GM04504 (cell line): ENCODE measurements around the gene ELL2.
"Not testable (repeated sequence)": the region's sequence is repeated elsewhere in the genome, so short reads cannot be mapped to it uniquely, and the experiment has no call there.

Experiments
- DNase-seq: peaks from one replicate; pipeline ENCODE4 v3.0.0-alpha.2; 2012; ENCODE audit warnings: low read depth

Gene ELL2

DNA sequence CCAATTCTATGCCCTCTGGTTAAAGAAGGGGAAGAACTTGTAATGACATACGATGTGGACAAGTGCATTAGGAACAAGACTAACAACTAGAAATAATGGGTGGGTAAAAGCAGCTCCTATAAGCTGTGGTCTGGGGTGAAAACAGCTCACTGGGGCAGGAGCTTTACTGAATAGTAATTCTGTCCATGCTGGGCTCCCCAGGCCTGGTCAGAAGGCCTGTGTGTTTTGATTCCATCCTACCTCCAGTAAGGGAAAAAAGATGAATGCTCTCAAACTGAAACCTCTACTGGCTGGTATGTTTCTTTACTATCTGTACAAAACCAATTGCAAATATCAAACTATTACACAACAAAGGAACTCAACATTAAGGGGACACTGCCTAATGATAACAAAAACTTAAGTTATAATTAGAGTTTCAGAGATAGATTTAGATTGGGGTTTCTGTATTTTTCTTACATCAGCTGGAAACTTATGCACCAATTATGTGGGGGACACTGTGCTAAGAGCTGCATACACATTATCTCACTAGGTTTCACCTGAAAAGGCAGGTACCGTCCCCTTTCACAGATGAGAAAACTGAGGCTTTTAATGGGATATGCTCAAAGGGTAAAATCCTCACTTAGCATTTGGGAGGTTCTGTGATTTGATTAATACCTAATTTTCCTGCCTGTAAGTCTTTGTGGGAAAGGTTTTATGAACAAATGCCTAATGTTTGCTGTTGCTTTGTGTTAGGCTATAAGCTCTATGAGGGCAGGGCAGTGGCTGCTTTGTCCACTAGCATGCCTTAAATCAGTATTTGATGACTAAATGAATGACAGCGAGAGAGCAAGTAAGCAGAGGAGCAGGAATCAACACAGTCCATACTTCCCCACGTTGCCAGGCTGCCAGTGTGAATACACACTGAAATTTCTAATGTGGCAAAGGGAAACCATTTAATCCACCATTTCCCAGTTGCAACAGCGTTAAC, 53.6 kb downstream of the ELL2 start:
- no peak for DNase-seq

DNA sequence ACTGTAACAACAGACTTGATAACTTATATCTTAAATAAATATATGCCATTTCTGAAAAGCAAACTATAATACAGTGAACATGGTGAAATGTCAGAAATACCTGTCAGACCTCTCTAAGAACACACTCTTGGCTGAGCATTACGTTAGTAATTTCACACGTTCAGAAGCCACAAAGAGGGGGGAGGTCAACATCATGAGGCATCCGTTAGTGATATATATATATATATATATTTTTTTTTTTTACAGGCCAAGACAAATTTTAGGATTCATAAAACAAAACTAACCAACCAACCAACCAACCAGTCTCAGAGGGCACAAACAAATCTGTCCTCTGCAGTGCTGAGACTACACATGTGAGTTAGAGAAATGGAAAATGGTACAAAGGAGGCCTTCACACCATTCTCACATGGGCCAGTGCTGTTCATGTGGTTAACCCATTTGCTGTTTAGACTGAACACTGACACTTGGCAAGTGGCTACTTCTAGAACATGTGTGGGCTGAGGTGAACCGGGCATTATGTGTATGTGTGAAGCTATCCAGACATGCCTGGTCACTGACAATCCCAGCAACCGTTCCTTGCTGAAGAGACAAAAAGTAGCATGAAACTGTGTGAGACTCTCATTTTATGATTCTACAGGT, 54.5 kb downstream of the ELL2 start:
- no peak for DNase-seq

DNA sequence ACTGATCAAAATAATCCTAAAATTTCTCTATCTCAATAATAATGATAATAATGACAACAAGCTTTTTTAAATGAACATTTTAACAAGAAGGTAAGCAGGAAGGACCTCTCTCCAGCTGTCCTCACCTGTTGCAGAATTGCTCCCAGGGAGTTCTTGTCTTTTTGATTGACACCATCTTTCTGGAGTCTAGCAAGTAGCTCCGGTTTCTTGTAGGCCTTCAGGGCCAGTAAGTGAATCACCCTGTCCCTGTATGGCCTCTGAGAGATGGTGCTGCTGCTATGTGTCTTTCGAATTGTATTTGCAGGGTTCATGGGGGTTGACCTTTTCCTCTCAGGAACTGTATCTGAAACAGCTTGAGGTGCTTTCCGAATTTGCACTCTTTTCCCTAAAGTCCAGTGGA, 55.3 kb downstream of the ELL2 start:
- DNase-seq = not testable (repeated sequence)

DNA sequence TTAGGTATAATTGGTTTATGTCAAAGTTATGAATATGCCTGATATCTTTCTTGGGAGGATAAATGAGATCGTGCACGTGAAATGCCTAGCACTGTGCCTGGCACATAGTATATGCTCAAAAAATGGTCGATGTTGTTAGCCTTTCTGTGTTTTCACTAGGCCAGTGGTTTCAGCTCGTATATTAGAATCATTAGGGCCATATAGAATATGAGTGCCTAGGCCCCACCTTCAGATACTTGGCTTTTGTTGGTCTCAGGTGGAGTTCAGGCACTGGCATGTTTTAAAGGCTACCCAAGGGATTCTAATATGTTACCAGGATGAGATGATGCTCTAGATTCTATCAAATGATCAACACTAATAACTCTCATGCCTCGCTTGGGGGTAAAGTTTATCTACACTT, 56.8 kb downstream of the ELL2 start:
- no peak for DNase-seq

DNA sequence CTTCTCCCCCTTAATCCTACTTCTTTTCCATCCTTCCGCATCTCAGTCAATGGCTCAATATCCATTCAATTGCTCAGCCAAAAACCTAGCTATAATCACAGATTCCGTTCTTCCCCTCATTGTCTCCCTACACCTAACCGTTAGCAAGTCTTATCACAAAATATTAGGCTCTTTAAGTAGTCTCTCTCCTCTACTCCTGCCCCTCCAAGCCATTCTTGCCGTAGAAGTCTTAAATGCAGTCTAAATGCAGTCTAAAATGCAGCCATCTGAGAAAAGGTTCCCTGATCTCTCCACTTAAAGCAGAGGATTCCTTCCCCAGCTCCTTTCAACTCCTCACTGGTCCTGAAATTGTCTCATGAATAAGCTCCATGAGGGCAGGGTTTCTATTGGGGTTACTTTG, 57.8 kb downstream of the ELL2 start:
- DNase-seq = no peak

DNA sequence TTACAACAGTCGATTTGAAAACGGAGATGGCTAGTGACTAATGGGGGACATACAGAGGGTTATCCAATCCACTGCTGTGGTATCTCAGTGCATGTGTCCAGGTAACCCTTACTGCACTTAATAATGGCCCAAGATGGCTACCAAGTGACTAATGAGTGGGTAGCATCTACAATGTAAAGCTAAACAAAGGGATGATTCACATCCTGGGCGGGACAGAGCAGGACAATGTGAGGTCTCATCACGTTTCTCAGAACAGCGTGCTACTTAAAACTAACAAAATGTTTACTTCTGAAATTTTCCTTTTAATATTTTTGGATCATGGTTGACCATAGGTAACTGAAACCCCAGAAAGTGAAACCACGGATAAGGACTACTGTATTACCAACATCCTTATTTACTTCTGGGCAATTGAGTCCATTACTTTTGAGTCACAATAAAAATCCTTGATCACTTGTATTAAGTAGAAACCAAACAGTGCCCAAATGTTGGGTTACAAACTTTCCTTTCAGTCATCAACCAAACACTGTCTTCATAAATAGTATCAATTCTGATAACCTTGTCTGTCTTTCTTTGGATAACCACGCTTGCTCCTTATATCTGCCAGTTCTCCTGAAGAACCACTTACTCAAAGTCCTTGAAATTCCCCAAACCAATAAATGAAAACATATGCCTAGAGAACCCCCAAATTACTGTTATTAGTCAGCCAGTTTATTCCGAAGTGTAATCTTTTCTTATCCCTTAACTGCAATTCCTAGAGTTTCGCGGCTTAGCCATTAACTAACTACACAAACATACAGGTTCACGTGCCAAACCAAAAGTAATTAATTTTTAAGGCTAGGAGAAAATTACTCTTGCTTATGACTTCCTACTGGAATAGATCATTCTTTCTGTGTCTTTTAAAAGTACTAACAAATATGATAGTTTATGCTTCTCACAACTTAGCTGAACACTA, 59.7 kb downstream of the ELL2 start:
- no peak for DNase-seq

DNA sequence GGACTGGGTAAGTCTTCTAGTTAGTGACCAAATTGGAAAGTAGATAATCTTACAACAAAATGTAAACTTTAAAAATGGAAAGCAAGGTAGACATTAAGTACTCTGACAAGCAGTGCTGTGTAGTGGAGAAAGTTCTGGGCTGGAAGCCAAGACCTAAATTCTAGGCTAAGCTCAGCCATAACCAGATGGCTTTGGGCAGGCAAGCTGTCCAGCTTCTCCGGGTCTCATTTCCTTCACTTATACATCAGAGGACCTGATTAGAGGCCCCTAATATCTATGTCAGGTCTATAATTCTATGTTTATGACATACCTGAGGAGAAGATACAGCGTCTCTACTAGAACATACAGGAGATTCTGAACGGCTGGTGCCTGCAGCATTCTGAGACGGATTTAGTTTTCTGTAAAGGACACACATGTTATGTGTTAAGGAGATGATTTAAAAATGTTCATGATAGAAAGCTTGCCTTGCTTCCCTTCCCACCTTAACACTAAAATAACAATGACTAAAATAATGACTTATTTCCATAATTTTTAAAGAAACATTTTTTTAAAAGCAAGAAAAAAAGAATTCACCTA, 61.2 kb downstream of the ELL2 start:
- peak; percentile 56 for DNase-seq

DNA sequence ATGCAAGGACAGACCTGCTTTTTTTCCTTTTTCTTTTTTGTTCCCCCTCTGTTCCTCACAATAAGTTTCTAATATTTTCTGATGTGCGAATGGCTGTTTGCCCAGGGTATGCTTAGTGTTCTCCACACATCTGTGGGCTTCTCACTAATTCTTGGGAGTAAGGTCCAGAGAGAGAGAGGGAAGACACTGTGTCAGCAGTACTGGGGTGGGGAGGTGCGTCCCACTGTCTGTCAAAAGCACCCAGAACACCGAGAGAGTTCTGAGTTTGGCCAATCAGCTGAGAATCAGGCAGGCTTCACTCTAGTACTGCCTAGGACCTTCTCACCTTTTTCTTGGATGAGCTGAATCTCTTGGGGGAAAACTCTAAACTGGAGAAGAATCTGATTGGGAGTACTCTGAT, 61.8 kb downstream of the ELL2 start:
- DNase-seq = no peak

DNA sequence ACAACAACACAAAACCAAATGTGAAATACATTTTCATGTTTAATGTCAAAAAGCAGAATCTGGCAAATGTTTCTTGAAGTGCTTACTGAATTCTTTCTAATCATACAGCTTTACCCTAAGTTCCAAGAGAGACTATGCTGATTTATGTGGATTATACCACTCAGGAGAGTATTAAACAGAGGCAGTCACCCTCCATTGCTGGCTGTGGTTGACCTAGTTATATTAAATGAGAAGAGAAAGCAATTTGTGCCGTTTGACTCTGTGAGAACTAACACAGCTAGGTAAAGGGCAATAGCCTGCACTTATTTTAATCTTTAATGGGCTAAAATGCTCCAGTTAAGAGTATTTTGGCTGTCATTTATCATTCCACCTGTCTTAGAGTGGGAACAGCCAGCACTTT, 62.6 kb downstream of the ELL2 start:
- DNase-seq = no peak

DNA sequence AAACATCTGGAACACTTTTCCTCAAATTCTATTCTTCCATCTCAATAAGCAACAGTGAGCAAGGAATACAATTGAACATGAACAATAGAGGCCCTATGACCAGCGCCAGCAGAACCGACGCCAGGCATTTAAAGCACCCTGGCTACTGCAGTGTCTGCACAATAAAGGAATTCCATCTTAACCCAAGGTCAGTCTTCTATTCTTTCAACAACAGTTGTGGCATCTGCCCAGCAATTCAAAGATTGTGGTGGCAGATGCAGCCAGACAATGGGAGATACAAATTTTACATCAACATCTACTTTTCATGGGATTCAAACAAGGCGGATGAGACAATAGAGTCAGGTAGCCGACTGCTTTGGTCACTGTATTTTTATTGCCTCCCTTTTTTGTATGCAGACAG, 65.9 kb downstream of the ELL2 start:
- no peak for DNase-seq

DNA sequence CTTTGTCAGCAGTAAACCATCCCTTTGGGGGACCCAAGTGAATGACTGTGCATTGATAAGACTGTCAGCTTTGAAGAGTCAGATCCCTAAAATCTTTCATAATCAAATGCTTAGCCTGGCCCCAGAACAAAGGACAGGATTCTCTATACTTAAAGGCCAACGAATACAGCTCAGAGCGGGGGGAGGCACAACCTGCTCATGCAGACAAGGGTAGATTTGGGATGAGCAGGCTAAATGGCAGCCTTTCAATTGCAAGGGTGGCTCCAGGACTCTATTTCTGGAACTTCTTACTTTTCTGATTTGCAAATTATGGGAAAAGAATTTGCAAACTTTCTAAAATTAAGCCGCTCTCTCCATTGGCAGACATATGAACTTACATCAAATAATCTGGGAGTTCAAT, 66.4 kb downstream of the ELL2 start:
- DNase-seq = no peak

DNA sequence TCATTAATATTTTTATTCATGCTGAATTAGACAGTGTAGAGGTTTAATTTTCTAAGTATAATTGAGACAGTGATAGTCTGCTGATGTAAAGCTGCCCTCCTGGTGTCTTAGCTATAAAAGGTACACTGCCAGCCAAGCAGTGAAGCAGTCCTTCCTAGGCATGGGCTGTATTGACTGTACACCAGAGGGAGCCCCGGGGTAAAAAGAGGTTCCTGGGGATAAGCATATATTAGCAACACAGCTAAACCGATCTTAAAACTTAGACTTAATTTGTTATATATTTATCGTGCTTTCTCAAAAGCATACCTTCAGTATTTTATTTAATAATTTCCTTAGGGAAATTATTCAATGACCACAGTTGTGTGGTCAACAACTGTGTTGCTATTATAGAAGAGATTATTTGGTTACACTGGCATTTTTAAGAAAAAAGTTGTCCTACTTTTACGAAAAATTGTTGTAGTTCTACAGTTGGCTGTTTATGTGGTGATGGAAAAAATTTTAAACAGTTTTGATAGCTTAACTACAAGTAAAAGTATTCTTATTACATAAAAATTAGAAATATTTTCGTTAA, 68.8 kb downstream of the ELL2 start:
- no peak for DNase-seq

DNA sequence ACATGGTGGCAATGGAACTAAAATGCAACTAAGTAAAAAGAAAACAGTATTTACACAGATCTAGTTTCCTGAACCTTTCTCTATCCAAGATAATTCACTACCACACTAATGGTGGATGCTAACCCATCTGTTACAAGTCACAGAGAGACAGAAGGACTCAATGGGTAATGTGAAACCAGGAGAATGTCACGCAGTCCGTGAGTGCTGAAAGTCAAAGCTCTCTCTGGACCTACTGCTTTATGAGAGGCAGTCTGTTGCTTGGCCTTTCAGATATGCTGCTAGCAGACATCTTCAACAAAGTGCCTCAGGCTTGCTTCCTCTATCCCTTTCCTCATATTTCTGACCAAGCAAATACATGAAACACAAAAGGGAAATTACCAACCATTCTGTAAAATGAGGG, 70.2 kb downstream of the ELL2 start:
- DNase-seq = no peak

DNA sequence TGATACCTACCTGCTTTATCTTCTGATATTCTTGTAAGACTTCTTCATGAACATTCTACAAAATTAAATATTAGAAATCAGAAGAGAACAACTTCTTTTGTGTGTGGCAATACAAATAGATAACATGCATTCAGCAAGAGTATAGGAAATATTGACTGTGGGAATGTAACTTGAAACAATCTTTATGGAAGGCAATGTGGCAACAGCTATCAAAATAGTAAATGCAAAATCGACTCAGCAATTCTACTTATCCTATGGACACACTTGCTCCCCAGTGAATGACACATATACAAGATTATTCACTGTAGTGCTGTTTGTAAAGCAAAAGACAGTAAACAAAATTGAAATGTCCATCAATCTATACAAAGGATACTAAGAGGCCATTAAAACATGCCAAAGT, 72.6 kb downstream of the ELL2 start:
- DNase-seq = no peak

DNA sequence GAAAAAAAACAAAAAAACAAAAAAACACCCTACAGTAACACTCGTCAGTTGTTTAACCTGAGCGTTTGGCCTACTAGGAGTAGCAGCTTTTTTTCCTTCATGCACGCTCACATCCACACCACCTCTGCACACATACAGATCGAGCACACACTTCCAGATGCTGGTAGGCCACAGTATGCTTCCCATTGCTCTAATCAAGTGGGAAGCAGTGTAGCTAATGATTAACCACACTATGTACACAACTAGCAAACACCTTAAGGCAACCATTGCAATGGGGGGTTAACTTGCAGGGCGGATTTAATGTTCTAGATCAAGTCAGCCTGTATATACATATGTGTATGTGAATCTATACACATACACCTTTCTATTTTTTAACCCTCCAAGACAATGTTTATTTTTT, 73.7 kb downstream of the ELL2 start:
- DNase-seq = no peak

DNA sequence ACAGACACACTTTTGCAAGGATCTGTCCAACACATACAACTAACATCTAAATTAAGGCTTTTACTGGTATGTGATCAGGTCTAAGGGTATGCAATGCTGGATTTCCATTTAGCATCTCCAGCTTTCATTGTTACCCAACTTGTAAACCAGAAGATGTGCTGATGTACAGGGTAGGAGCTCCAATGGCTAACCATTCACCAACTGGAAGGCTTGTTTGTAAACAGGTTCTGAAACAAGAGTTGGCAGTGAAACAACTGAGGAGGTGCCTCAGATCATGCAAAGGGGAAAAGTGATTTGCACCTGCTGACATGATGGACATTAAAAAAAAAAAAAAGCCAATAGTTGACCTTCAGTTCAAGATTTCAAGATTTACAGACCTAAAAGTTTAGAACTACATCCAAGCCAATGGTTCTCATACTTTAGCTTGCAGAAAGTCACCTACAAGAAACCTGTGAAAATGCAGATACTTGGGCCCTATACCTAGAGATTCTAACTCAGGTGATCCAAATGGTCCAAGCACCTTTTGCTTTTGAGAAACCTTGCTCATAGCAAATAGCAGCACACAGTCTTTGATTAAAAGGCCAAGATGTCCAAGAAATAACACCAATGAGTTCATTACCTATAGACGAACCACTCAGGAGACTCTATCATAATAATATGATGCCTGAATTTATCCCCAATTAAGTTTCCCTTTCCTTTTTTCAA, 75.2 kb downstream of the ELL2 start:
- no peak for DNase-seq

DNA sequence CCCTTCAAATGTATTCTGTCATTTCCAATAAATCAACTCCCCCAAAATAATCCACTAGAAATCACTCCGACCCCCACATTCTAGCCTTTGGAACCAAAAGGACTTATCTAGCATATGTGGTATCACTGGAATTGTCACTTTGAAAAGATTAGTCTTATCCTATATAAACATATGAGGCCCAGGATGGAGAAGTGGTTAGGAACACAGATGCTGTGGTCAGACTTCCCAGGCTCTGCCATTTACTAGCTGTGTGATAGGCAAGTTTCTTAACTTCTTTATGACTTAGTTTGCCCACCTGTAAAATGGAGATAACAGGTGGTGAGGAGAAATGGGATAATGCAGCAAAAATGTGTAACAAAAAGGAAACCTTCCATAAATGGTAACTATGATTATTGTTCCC, 77.1 kb downstream of the ELL2 start:
- DNase-seq = no peak

DNA sequence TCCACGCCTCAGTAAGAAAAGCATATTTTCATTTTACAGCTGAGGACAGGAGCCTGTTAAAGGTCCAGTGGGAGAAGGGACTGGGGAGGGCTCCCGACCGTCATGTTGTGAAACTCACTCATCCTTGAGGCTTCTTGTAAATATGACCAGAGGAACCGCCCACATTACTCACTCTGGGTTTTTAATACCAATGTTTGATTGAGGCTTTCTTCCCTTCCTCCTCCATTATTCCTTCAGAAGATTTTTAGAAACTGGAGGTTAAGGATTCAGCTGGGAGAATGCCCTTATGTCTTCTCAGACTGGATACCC, 77.7 kb downstream of the ELL2 start:
- no peak for DNase-seq

DNA sequence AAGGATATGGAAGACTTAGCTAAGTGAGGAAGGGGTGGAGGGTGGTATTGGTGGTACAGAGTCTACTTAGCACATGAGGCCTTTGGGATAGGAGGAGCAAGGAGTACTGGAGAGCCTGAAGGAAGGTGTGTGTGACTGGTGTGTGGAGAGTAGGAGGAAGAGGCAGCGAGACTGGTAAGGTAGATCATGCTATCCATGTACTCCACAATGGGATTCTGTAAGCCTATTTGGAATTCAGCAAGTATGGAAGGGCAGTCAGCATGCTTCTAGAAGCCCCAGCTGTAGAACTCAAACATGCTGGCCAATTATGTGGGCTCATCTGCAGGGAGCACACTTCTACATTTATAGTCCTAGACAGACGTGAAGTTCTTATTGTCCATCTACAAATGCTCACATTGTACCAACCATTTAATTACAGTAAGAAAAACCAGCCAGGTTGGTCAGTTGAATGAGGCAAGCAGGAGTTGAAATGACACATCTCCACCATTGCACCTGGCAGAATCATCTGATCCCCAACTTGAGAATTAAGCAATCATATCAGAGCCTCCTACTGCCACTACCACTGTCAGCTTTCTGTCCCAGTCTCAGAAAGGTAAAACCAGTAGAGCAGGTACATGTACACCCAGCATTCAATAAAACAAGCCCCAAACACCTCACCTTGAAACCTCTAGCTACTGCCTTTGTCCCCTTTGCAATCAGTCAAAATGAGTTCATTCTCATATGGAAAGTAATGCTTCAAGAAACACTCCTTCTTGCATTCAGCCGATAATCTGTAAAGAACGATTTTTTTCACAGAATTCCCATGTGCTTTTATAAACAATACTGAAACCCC, 78.2 kb downstream of the ELL2 start:
- DNase-seq = no peak

DNA sequence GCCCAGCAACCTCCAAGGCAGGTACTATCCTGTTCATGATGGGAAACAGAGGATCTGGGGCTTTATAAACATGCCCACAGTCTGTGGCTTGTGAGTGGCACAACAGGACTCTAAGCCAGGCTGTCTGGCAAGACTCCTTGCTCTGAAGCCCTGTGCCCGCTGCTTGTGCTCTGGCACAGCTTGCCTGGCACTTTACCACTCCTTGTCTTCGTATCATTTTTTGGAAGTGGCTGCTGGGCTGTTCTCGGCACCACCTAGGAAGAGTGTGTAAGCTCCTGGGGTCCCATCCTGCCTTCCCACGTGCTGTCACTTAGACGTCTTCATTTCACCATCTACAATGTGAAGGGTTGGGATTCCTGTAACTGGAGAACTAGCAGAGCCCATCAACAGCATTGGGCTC, 79.8 kb downstream of the ELL2 start:
- no peak for DNase-seq
